Measurements from ENCODE around the gene SMTNL2. TPM values are rescaled to one million over a fixed set of nuclear protein-coding genes. Genes with fewer than 3 reads are reported as not detected.

Gene SMTNL2
- total RNA-seq, 1 experiment from 2014 or later: not detected

DNA sequence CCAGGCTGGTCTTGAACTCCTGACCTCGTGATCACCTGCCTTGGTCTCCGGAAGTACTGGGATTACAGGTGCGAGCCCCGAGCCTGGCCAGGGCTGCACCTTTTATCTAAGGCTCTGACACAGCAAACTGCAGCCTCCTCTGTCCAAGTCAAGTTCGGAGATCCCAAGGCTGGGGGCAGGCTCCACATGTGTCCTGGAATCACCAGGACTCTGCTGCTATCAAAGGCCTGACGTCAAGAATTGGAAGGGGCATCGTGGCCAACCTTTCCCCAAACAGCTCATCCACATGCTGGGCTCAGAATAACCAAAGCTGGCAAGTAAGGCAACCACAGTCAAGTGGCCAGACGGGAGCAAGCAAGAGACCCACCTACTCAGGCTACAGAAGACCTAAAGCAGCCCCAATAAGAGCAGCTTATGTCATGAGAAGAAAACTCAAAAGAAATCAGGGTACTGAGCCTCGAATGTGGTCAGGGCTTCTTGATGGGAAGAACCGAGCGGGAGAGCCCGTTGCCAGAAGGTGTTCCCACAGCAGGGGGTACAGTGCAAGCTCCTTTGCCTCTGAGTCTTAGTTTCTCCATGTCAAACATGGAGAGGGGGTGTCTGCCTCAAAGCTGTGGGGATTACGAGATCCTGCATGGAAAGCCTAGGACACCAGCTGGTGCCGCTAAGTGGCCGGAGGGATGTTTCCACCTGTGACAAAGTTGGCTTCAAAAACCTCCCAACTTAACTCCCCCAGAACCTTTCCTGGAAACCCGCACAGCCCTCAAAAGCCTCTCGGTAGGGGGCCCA lies 37.0 kb upstream of the SMTNL2 start:
- no peaks in the 10 kb centered on the region for H3K9me2 ChIP-seq (replicated peaks; ENCODE audit: low read length)
- no peak overlapping the region for H3K4me3 ChIP-seq (ENCODE audit: low read length)
- peaks cover 17% of the 10 kb centered on the region for H3K79me2 ChIP-seq (ENCODE audit: low read length)
- ChIA-PET CTCF (no interaction called here), POLR2A (ENCODE audit: unreplicated experiment) (no interaction called here)
- H3K9ac ChIP-seq (ENCODE audit: low read length): no peak overlapping the region
- no peaks in the 10 kb centered on the region for H3K4me1 ChIP-seq (ENCODE audit: insufficient read depth, low read length)
- peaks cover 33% of the 10 kb centered on the region; the same call in 1 of the 2 replicates for H3K36me3 ChIP-seq (ENCODE audit: low read depth, low read length)
- DNase-seq (no peak), ATAC-seq (no peak)
- no peaks in the 10 kb centered on the region for H4K20me1 ChIP-seq (ENCODE audit: low read length)
- H3K27ac ChIP-seq (ENCODE audit: low read length): no peak overlapping the region
- intact Hi-C loops (cut with micrococcal nuclease): no loop called here
- no peaks in the 10 kb centered on the region for H3K27me3 ChIP-seq (ENCODE audit: low read length)
- no peak overlapping the region for H3K4me2 ChIP-seq (ENCODE audit: low read length)
- no peak overlapping the region for H2AFZ ChIP-seq (ENCODE audit: low read length)
- H3K9me3 ChIP-seq (ENCODE audit: low read length): no peaks in the 10 kb centered on the region
- TF ChIP-seq EZH2 (IDR thresholded peaks at IDR 0.05; ENCODE audit: low read length, unreplicated experiment) (no peak), EZH2phosphoT487 (IDR thresholded peaks at IDR 0.05; ENCODE audit: borderline replicate concordance, low read length) (no peak)
- TF ChIP-seq, protein P1, sequence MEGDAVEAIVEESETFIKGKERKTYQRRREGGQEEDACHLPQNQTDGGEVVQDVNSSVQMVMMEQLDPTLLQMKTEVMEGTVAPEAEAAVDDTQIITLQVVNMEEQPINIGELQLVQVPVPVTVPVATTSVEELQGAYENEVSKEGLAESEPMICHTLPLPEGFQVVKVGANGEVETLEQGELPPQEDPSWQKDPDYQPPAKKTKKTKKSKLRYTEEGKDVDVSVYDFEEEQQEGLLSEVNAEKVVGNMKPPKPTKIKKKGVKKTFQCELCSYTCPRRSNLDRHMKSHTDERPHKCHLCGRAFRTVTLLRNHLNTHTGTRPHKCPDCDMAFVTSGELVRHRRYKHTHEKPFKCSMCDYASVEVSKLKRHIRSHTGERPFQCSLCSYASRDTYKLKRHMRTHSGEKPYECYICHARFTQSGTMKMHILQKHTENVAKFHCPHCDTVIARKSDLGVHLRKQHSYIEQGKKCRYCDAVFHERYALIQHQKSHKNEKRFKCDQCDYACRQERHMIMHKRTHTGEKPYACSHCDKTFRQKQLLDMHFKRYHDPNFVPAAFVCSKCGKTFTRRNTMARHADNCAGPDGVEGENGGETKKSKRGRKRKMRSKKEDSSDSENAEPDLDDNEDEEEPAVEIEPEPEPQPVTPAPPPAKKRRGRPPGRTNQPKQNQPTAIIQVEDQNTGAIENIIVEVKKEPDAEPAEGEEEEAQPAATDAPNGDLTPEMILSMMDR (conservative IDR thresholded peaks at IDR 0.05; ENCODE audit: low read depth, low read length): no peak
- BruUV-seq (replicated peaks): no TSS peak
- H3F3A ChIP-seq (ENCODE audit: low read length, unreplicated experiment): no peaks in the 10 kb centered on the region

DNA sequence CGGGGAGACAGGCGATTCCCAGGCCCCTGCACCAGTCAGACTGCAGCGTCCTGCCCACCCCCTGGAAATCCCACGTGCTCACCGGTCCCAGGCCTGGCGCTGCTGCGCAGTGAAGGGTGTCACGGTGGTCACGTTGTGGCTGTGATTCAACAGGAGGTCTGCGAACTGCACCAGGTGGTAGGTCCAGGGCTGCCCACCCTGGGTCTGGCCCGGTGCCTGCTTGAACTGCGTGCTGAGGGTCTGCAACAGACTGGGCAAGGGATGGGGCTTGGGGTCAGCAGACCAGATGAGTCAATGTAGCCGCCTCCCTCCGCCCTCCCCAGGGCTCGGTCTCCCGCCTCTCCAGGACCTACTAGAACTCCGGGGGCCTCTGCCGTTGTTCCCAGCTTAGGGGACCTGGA lies 36.3 kb upstream of the SMTNL2 start:
- BruUV-seq (replicated peaks): no TSS peak
- peaks cover 38% of the 10 kb centered on the region; the same call in 1 of the 2 replicates for H3K36me3 ChIP-seq (ENCODE audit: low read depth, low read length)
- H3K9ac ChIP-seq (ENCODE audit: low read length): no peak overlapping the region
- no peak overlapping the region for H3K4me3 ChIP-seq (ENCODE audit: low read length)
- H3K79me2 ChIP-seq (ENCODE audit: low read length): peaks cover 24% of the 10 kb centered on the region
- H2AFZ ChIP-seq (ENCODE audit: low read length): no peak overlapping the region
- no peaks in the 10 kb centered on the region for H4K20me1 ChIP-seq (ENCODE audit: low read length)
- no peak overlapping the region for H3K4me2 ChIP-seq (ENCODE audit: low read length)
- ChIA-PET CTCF (no interaction called here), POLR2A (ENCODE audit: unreplicated experiment) (no interaction called here)
- DNase-seq (no peak), ATAC-seq (no peak)
- no peaks in the 10 kb centered on the region for H3K9me3 ChIP-seq (ENCODE audit: low read length)
- H3F3A ChIP-seq (ENCODE audit: low read length, unreplicated experiment): no peaks in the 10 kb centered on the region
- no peak for TF ChIP-seq EZH2 (IDR thresholded peaks at IDR 0.05; ENCODE audit: low read length, unreplicated experiment)
- TF ChIP-seq, protein P1 (conservative IDR thresholded peaks at IDR 0.05; ENCODE audit: low read depth, low read length): no peak
- TF ChIP-seq EZH2phosphoT487 (IDR thresholded peaks at IDR 0.05; ENCODE audit: borderline replicate concordance, low read length): no peak
- intact Hi-C loops (cut with micrococcal nuclease): no loop called here
- 0 out of 2 replicates have a peak, but pooled peaks cover under 1% of the 10 kb centered on the region for H3K4me1 ChIP-seq (ENCODE audit: insufficient read depth, low read length)
- H3K9me2 ChIP-seq (replicated peaks; ENCODE audit: low read length): no peaks in the 10 kb centered on the region
- H3K27ac ChIP-seq (ENCODE audit: low read length): no peak overlapping the region
- no peaks in the 10 kb centered on the region for H3K27me3 ChIP-seq (ENCODE audit: low read length)

Measured in PC-3 (cell line).